Endothelial cell of umbilical vein (primary cell): ENCODE results near the gene PTPRCAP. TPM values are rescaled to one million over a fixed set of nuclear protein-coding genes. Genes with fewer than 3 reads are reported as not detected.

ENCODE experiments used
- BruUV-seq: library from RNA; stranded (reverse); fragments of 400-500 nt; replicated peaks from 2 replicates; lab custom pipeline; 2021; lab: Mats Ljungman, UMichigan
- CTCF ChIA-PET: fragments of 300-600, 350-600 bp; sonication (Branson Sonifier 250); formaldehyde crosslinking; loops from one replicate; lab custom pipeline; 2021; ENCODE audit warnings: antibody characterized with exemption, inconsistent platforms; lab: Charles Lee
- POLR2A ChIA-PET: fragments of 300-600, 350-600 bp; sonication (Branson Sonifier 250); formaldehyde crosslinking; loops from one replicate; lab custom pipeline; 2021; ENCODE audit warnings: antibody characterized with exemption, inconsistent platforms; lab: Charles Lee
- DNase-seq: peaks from one replicate; pipeline ENCODE4 v3.0.0-alpha.2; 2011; ENCODE audit warnings: low read depth, low spot score
- FAIRE-seq: peaks from 2 replicates; lab custom pipeline; 2011; peaks lifted over from hg19 to GRCh38; lab: Jason Lieb, UNC
- H2AFZ ChIP-seq: 2 replicates; pipeline ENCODE4 v1.6.0; 2012; ENCODE audit warnings: low read depth, low read length, control low read depth, inconsistent platforms
- H3K27ac ChIP-seq: 2 replicates; pipeline ENCODE4 v1.5.1; 2011; ENCODE audit warnings: low read depth, mild to moderate bottlenecking, control low read depth, low read length, moderate library complexity; ENCODE audit not compliant: insufficient read depth
- H3K27me3 ChIP-seq, 2 experiments: 2 replicates each; pipeline versions ENCODE4 v1.6.0 to v1.6.1; 2011; ENCODE audit warnings: low read length in 2 of 2, mixed read lengths in 1 of 2; ENCODE audit not compliant: control insufficient read depth in 2 of 2, insufficient read depth in 2 of 2
- H3K36me3 ChIP-seq, 2 experiments: 2 replicates in 1 of 2; 3 replicates in 1 of 2; pipeline ENCODE4 v1.5.1; 2011; ENCODE audit warnings: low read length in 2 of 2, mild to moderate bottlenecking in 1 of 2, moderate library complexity in 1 of 2; ENCODE audit not compliant: control insufficient read depth in 2 of 2, insufficient read depth in 2 of 2; ENCODE audit errors: extremely low read depth in 1 of 2
- H3K4me1 ChIP-seq: 3 replicates; pipeline ENCODE4 v1.5.1; 2011; ENCODE audit warnings: mild to moderate bottlenecking, low read length; ENCODE audit not compliant: control insufficient read depth, insufficient read depth; ENCODE audit errors: extremely low read depth
- H3K4me2 ChIP-seq: 2 replicates; pipeline ENCODE4 v1.6.1; 2011; ENCODE audit warnings: low read length, control low read depth, mixed read lengths; ENCODE audit not compliant: insufficient read depth
- H3K4me3 ChIP-seq, 3 experiments: fragments of 200-600 bp in 1 of 3; sonication (generic), shearing (Covaris generic) in 1 of 3; replicated peaks in 1 of 3; 2 replicates each; pipeline ENCODE4 v1.5.1; 2011 to 2016; ENCODE audit warnings: control low read depth in 3 of 3, low read length in 3 of 3, mild to moderate bottlenecking in 2 of 3, inconsistent platforms in 1 of 3, low read depth in 1 of 3, moderate library complexity in 1 of 3; ENCODE audit not compliant: insufficient read depth in 1 of 3
- H3K79me2 ChIP-seq: 2 replicates; pipeline ENCODE4 v1.6.0; 2012; ENCODE audit warnings: low read length, inconsistent platforms; ENCODE audit not compliant: control insufficient read depth, insufficient read depth
- H3K9ac ChIP-seq: replicated peaks from 2 replicates; pipeline ENCODE3; 2011; ENCODE audit warnings: low read length, control low read depth; ENCODE audit not compliant: insufficient read depth; ENCODE audit errors: extremely low read depth
- H3K9me1 ChIP-seq: replicated peaks from 3 replicates; pipeline ENCODE4 v1.6.0; 2011; ENCODE audit warnings: mild to moderate bottlenecking, low read length; ENCODE audit not compliant: control insufficient read depth, insufficient read depth; ENCODE audit errors: extremely low read depth
- H3K9me3 ChIP-seq: replicated peaks from 2 replicates; pipeline ENCODE4 v1.5.1; 2012; ENCODE audit warnings: low read length, inconsistent platforms; ENCODE audit not compliant: control insufficient read depth, insufficient read depth
- H4K20me1 ChIP-seq: replicated peaks from 2 replicates; pipeline ENCODE3; 2011; ENCODE audit warnings: mild to moderate bottlenecking, low read length; ENCODE audit not compliant: control insufficient read depth, insufficient read depth; ENCODE audit errors: extremely low read depth
- EZH2 ChIP-seq: IDR thresholded peaks from 2 replicates; pipeline ENCODE4 v1.6.1; 2012; ENCODE audit warnings: borderline replicate concordance, low read depth, mild to moderate bottlenecking, moderate library complexity, low read length, inconsistent platforms; ENCODE audit not compliant: severe bottlenecking
- FOS ChIP-seq: IDR thresholded peaks from 2 replicates; pipeline ENCODE4 v1.6.1; 2011; ENCODE audit warnings: mild to moderate bottlenecking, low read length, moderate library complexity, borderline replicate concordance; ENCODE audit not compliant: insufficient read depth
- GATA2 ChIP-seq: IDR thresholded peaks from 2 replicates; pipeline ENCODE4 v1.7.0; 2011; ENCODE audit warnings: low read depth, mild to moderate bottlenecking, moderate library complexity, mixed read lengths, low read length; ENCODE audit not compliant: insufficient read length, insufficient read depth
- JUN ChIP-seq: IDR thresholded peaks from 2 replicates; pipeline ENCODE4 v1.6.1; 2011; ENCODE audit warnings: borderline replicate concordance, low read depth; ENCODE audit not compliant: insufficient read length, insufficient read depth
- MAX ChIP-seq: IDR thresholded peaks from 2 replicates; pipeline ENCODE4 v1.6.1; 2011; ENCODE audit not compliant: insufficient read depth, insufficient read length
- MYC ChIP-seq: IDR thresholded peaks from one replicate; pipeline ENCODE4 v1.6.1; 2011; ENCODE audit warnings: mild to moderate bottlenecking, low read depth, low read length
- POLR2A ChIP-seq: IDR thresholded peaks from 2 replicates; pipeline ENCODE4 v1.6.1; 2012; ENCODE audit warnings: low read depth, mild to moderate bottlenecking, control low read depth, low read length
- POLR2AphosphoS5 ChIP-seq: IDR thresholded peaks from 2 replicates; pipeline ENCODE4 v1.6.1; 2012; ENCODE audit warnings: low read depth, mild to moderate bottlenecking, control low read depth, low read length, moderate library complexity; ENCODE audit not compliant: insufficient read depth
- dilution Hi-C: fragments of 300-500 bp; cut with MboI; formaldehyde crosslinking; loops from one replicate; pipeline ENCODE4 v1.15.0; 2019; ENCODE audit warnings: low sequenced_read_pairs; ENCODE audit not compliant: extremely low pct_ligation_motif_present
- intact Hi-C: fragments of 100-400 bp; cut with micrococcal nuclease; formaldehyde crosslinking; loops from one replicate; pipeline ENCODE4 v1.10.0; 2022
- polyA plus RNA-seq, 4 experiments: library from polyadenylated mRNA; depleted of rRNA in 3 of 4; stranded (reverse) in 3 of 4; unstranded in 1 of 4; fragments of >200 nt; gene quantifications; 2 replicates each; pipeline versions ENCODE4 v1.2.1 to v1.2.3, GENCODE V29; 2011 to 2012; ENCODE audit warnings: missing spikeins in 1 of 4
- total RNA-seq: library from RNA; stranded (reverse); gene quantifications from 2 replicates; pipeline ENCODE4 v1.2.3, GENCODE V29; 2021
- TF ChIP-seq, protein P1 (sequence below), 2 donors: IDR thresholded peaks; 1 replicate in 1 of 2; 2 replicates in 1 of 2; pipeline ENCODE4 v1.5.1; 2011; ENCODE audit warnings: low read length in 2 of 2, mild to moderate bottlenecking in 2 of 2, moderate library complexity in 2 of 2, control low read depth in 1 of 2, inconsistent platforms in 1 of 2, low read depth in 1 of 2; ENCODE audit not compliant: insufficient read depth in 1 of 2; ENCODE audit errors: extremely low read depth in 1 of 2

Gene PTPRCAP
- total and polyA plus RNA-seq, 2 donors (not counting 3 experiments of a cell fraction or from before 2014, with no cell fraction given) = 3.6 TPM; not detected in 1

GRCh38 chr11:67416416-67417335 lies 20.8 kb downstream of the PTPRCAP start:
- Histone ChIP-seq H4K20me1 (no peaks in the 10 kb centered on the region), H3K36me3 (no peaks in the 10 kb centered on the region), H3K9me1 (no peaks in the 10 kb centered on the region), H3K9me3 (no peaks in the 10 kb centered on the region), H3K4me2 (no peak overlapping the region), H3K27me3 (peaks cover 0 to 10% of the 10 kb centered on the region in 2 experiments), H3K4me1 (peaks cover 4% of the 10 kb centered on the region), H3K9ac (no peak overlapping the region), H2AFZ (no peak overlapping the region), H3K79me2 (no peaks in the 10 kb centered on the region), H3K27ac (no peak overlapping the region), H3K4me3 (no peak overlapping the region)
- no TSS peak for BruUV-seq
- TF ChIP-seq JUN (no peak), FOS (no peak), POLR2AphosphoS5 (no peak), GATA2 (no peak), MAX (no peak), POLR2A (no peak), EZH2 (no peak), MYC (no peak)
- TF ChIP-seq, protein P1, sequence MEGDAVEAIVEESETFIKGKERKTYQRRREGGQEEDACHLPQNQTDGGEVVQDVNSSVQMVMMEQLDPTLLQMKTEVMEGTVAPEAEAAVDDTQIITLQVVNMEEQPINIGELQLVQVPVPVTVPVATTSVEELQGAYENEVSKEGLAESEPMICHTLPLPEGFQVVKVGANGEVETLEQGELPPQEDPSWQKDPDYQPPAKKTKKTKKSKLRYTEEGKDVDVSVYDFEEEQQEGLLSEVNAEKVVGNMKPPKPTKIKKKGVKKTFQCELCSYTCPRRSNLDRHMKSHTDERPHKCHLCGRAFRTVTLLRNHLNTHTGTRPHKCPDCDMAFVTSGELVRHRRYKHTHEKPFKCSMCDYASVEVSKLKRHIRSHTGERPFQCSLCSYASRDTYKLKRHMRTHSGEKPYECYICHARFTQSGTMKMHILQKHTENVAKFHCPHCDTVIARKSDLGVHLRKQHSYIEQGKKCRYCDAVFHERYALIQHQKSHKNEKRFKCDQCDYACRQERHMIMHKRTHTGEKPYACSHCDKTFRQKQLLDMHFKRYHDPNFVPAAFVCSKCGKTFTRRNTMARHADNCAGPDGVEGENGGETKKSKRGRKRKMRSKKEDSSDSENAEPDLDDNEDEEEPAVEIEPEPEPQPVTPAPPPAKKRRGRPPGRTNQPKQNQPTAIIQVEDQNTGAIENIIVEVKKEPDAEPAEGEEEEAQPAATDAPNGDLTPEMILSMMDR (IDR thresholded peaks at IDR 0.05; ENCODE audit: extremely low read depth in 1 of 2, insufficient read depth in 1 of 2, low read depth in 1 of 2, low read length in 2 of 2) = no peak
- intact Hi-C loops = no loop called here
- DNase-seq (peak; percentile 18), FAIRE-seq (no peak)
- dilution Hi-C loops = no loop called here
- CTCF ChIA-PET = no interaction called here
- POLR2A ChIA-PET = no interaction called here
